Esophagus (tissue), 2 donors: ENCODE measurements around the gene CHIT1. TPM values are rescaled to one million over a fixed set of nuclear protein-coding genes. Genes with fewer than 3 reads are reported as not detected.

Experiments
- H3K27ac ChIP-seq, 2 donors: one replicate each; pipeline ENCODE4 v1.5.1; 2013; ENCODE audit warnings: low read depth in 2 of 2, mild to moderate bottlenecking in 2 of 2, inconsistent platforms in 1 of 2, low read length in 1 of 2, moderate library complexity in 1 of 2
- H3K27me3 ChIP-seq, 2 donors: one replicate each; pipeline ENCODE4 v1.6.1; 2013; ENCODE audit warnings: low read length in 2 of 2, control low read depth in 1 of 2, mild to moderate bottlenecking in 1 of 2; ENCODE audit not compliant: insufficient read depth in 2 of 2, control insufficient read depth in 1 of 2
- H3K36me3 ChIP-seq, 2 donors: one replicate each; pipeline ENCODE4 v1.6.1; 2013; ENCODE audit warnings: low read length in 1 of 2; ENCODE audit not compliant: control insufficient read depth in 2 of 2, insufficient read depth in 2 of 2
- H3K4me1 ChIP-seq, 2 donors: one replicate each; pipeline ENCODE4 v1.6.1; 2013; ENCODE audit warnings: low read length in 1 of 2; ENCODE audit not compliant: control insufficient read depth in 2 of 2, insufficient read depth in 2 of 2
- H3K4me3 ChIP-seq, 2 donors: one replicate each; pipeline ENCODE4 v1.5.1; 2013; ENCODE audit warnings: low read length in 2 of 2, mild to moderate bottlenecking in 2 of 2, low read depth in 1 of 2, moderate library complexity in 1 of 2
- H3K9me3 ChIP-seq, 2 donors: one replicate each; pipeline ENCODE4 v1.6.1; 2013; ENCODE audit warnings: mild to moderate bottlenecking in 2 of 2, low read depth in 1 of 2, low read length in 1 of 2, moderate library complexity in 1 of 2; ENCODE audit not compliant: control insufficient read depth in 2 of 2, insufficient read depth in 1 of 2
- WGBS, 2 donors: extraction: QIAGEN DNeasy Blood & Tissue Kit; methylation state at CpG; one replicate each; pipeline ENCODE4 v1.1.7; 2013; 5-methylcytosine and 5-hydroxymethylcytosine counted together
- polyA plus RNA-seq, 2 donors: library from polyadenylated mRNA; stranded (reverse); fragments of 200-250 nt; gene quantifications; one replicate each; pipeline ENCODE4 v1.2.3, GENCODE V29; 2013
- donor health status: healthy with polysubstance abuse.
- donor health status: Bipolar disorder and iron deficiency.

CHIT1 gene
- polyA plus RNA-seq = under 1 TPM in 1 of 2 donors, not detected in 1; 0.01 TPM

DNA sequence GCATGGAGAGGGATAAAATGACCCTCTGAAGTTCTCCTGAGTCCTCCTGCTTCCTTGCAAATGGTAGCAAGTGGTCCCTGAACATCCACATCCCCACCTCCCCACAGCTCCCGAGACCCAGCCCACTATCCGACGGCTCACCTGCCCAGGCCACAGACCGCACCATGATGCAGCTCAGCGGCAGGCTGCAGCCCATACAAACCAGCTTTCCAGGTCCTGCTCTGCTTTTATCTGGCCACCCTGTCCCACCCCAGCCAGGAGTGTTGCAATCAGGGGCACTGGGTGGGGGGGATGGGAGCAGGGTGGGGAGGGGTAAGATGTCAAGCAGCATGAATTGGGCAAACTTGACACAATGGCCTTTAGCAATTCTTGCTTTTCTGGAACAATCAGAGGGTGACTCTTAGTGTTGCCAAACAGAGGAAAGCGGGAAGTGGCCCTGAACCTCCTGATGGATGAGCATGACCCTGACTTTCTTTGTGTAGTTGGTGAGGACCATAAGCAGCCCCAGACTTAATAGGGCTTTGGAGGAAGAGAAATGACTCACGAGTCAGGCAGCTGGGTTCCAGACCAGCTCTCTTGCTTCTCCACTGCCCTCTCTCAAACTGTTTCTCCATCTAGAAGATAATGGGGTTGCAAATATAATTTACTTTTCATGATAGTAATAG lies at the start of gene CHIT1:
Gene CHIT1, minus strand, starts transcription at position 203 of the 665 bp plus-strand sequence. Its CDS starts 37 bp downstream, at position 166.
- H3K27ac ChIP-seq = no peak within 1 kb of the TSS
- H3K27me3 ChIP-seq = no peaks in the 10 kb centered on the region
- no peaks in the 10 kb centered on the region for H3K9me3 ChIP-seq
- no peaks in the 10 kb centered on the region for H3K36me3 ChIP-seq
- H3K4me3 ChIP-seq = no peak within 1 kb of the TSS
- 89% methylated on average over 7 of the region's 7 CpGs for WGBS, 2 donors
- no peaks in the 10 kb centered on the region for H3K4me1 ChIP-seq

DNA sequence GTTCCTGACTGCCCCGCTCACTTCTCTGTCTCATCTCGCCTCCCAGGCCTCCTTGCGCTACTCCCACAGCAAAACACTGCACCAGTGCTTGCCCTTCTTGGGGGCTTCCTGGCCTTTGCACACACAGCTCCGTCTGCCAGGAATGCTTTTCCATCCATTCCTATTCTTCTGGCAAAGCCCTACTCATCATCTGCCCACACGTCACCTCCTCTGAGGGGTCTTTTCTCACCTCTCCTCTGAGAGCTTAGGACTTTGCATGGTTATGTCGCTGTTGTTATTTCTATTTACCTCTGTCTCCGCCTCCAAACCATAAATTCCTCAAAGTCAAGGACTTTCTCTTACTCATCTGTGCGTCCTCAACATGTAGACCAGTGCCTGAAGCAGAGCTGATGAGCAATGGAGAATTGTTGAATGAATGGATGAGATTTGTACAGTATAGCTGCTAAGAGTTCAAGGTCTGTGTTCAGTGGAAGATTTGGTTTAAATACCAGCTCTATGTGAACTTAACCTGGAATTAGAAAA lies 49.5 kb upstream of the CHIT1 start:
- peak overlapping the region; percentile 43 to 87 for H3K27ac ChIP-seq
- WGBS, 2 donors = 39 to 64% methylated on average over 8 of the region's 8 CpGs
- H3K9me3 ChIP-seq = no peaks in the 10 kb centered on the region
- H3K27me3 ChIP-seq = no peaks in the 10 kb centered on the region
- no peak overlapping the region for H3K4me3 ChIP-seq
- H3K36me3 ChIP-seq = no peaks in the 10 kb centered on the region
- H3K4me1 ChIP-seq = peaks cover 6 to 25% of the 10 kb centered on the region in 2 donors

DNA sequence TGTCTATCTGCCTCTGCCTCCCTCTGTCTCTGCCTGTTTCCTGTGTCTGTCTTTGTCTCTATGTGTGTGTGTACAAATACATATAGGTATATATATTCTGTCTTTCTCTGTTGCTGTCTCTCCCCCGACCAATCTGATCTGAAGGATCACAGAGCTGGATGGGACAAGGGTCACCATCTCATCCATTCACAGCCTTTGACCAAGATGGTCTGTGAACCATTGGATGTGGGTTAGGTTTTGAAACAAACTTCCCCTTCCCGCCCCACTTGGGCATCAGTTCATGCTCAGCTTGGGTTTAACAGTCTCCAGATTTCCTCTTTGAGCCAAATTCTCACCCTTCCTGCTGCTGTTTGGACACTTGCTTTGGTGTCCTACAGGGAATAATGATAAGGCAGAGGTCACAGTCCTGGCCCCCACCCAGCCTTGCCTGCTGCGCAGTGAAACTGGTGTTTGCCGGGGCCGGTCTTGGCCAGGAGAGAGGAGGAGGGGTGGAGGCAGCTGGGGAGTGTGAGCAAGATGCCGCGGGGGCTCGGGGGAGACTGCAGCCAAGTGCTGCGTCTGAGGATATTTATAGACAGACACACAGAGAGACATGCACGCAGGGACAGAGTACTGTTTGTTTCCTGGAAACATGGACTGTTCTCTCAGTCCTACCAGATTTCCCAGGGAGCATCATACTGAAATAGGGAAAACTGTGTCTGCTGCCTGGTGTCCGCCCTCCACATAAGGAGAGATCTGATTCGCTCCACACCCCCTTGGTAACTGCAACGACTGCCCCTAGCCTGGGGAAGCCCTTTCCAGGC lies 48.8 kb upstream of the CHIT1 start:
- peak overlapping the region; percentile 43 to 87 for H3K27ac ChIP-seq

DNA sequence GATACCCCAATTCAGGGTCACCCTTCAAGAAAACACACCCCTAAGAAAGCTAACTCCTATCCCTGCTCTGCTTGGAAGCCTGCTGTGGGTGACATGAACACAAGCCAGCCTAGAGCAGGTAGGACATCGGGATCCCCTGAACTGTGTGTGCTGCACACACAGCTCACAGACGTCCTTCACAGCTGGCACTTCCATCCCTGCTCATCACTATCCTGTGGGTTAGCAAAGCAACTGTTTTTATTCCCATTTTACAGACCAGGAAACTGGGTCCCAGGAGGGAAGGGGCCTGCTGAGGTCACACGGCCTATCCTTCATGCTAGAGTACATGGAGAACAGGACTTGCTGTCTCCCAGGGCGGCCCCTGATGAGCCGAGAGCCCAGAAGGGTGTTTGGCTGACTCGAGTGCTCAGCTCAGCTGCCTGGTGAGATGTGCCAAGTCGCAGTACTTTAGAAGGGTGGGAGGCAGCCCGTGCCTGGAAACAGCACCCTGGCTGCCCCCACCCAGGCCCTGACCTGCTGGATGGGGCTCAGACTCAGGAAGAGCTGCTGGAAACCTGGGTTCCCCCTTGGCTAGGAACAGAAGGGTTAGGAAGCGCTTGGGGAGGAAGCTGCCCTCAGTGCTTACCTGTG lies 47.6 kb upstream of the CHIT1 start:
- Histone ChIP-seq H3K27me3 (no peaks in the 10 kb centered on the region), H3K27ac (peak overlapping the region; percentile 47 to 87), H3K4me3 (no peak overlapping the region), H3K9me3 (no peaks in the 10 kb centered on the region), H3K4me1 (peaks cover 6 to 32% of the 10 kb centered on the region in 2 donors), H3K36me3 (no peaks in the 10 kb centered on the region)
- 77 to 79% methylated on average over 9 of the region's 9 CpGs for WGBS, 2 donors

More for the DNA sequence above, 48.8 kb upstream of the CHIT1 start:
- Histone ChIP-seq H3K4me3 (no peak overlapping the region), H3K36me3 (no peaks in the 10 kb centered on the region), H3K9me3 (no peaks in the 10 kb centered on the region), H3K27me3 (no peaks in the 10 kb centered on the region), H3K4me1 (peaks cover 6 to 32% of the 10 kb centered on the region in 2 donors)
- WGBS, 2 donors = 16 to 18% methylated on average over 13 of the region's 13 CpGs

DNA sequence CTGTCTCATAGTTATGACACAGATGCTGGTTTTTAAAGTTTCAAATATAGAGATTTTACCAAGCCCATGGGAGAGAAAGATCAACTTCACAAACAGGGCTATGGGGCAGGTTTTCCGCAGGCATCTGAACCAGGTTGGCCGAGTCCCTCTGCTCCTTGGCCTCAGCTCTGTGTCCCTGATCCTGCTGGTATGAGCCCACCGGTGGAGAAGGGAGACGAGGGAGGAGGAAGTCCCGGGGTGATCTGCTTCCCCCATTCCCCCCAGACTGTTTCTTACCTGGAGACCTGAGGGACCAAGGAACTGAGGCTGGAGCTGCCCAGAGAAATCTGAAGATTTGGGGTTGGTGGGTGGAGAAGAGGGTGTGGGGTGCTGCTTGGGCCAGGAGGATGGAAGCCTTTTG lies 46.9 kb upstream of the CHIT1 start:
- Histone ChIP-seq H3K36me3 (no peaks in the 10 kb centered on the region), H3K27me3 (no peaks in the 10 kb centered on the region), H3K27ac (peak overlapping the region; percentile 47 to 87), H3K9me3 (no peaks in the 10 kb centered on the region), H3K4me3 (no peak overlapping the region), H3K4me1 (peaks cover 6 to 32% of the 10 kb centered on the region in 2 donors)
- 84 to 93% methylated on average over 5 of the region's 5 CpGs for WGBS, 2 donors

DNA sequence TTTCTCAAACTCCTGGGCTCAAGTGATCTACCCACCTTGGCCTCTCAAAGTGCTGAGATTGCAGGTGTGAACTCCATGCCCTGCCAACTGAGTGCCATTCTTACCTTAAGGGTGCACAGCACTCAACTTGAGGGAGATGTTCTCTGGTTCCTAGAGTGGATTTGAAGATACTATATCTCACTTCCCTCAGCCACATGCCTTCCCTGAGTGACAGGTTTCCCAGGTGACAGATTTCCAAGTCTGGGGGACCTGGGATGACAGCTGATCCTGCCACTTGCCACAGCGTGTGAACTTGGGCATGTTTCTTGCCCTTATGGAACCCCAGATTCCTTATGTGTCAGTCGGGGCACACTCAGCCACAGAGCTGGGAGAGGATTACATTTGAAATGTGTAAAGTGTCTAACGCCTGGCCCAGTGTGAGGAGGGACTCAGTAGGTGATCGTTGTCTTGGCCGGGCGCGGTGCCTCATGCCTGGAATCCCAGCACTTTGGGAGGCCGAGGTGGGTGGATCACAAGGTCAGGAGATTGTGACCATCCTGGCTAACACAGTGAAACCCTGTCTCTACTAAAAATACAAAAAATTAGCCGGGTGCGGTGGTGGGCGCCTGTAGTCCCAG lies 46.3 kb upstream of the CHIT1 start:
- no peak overlapping the region for H3K4me3 ChIP-seq
- H3K27ac ChIP-seq = peak overlapping the region; percentile 36 to 98
- H3K4me1 ChIP-seq = peaks cover 6 to 29% of the 10 kb centered on the region in 2 donors
- H3K9me3 ChIP-seq = no peaks in the 10 kb centered on the region
- WGBS, 2 donors = 89 to 93% methylated on average over 11 of the region's 11 CpGs
- no peaks in the 10 kb centered on the region for H3K27me3 ChIP-seq
- H3K36me3 ChIP-seq = no peaks in the 10 kb centered on the region

DNA sequence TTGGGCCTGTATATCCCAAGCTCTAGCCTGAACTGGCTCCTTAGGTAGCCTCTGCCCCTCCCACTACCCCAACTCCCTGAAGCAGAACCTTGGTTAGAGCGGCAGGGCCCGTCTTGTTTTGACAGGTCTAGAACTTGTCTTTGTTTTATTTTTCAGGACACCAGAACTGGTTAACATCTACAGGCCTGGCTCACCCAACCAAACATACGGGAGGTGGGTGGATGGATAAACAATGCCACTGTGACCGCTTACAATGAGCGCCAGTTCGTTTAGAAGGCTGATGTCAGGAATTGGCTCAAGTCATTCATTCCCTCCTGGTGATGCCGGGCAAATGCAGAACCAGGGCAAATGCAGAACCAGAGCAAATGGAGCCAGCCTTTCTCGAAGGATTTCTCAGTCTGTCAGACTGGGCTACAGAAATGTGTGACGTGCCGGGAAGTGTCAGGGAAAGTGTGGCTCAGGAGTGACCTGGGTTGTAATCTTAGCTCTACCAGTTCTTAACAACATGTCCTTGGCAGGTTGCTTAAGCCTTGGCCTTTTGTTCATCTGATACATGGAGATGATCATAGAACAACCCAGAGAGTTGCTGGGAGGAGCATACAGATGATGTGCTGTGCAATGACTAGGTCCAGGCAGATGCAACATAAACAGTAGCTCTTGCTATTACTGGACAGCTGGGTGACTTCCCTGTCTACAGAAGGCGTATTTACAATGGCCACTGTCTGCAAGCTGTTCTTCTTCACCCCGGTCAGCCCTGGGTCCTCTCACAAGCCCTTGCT lies 45.3 kb upstream of the CHIT1 start:
- peaks cover 6 to 29% of the 10 kb centered on the region in 2 donors for H3K4me1 ChIP-seq
- H3K4me3 ChIP-seq = no peak overlapping the region
- WGBS, 2 donors = 41 to 53% methylated on average over 12 of the region's 12 CpGs
- peak overlapping the region; percentile 87 to 98 for H3K27ac ChIP-seq
- no peaks in the 10 kb centered on the region for H3K9me3 ChIP-seq
- no peaks in the 10 kb centered on the region for H3K36me3 ChIP-seq
- H3K27me3 ChIP-seq = no peaks in the 10 kb centered on the region

DNA sequence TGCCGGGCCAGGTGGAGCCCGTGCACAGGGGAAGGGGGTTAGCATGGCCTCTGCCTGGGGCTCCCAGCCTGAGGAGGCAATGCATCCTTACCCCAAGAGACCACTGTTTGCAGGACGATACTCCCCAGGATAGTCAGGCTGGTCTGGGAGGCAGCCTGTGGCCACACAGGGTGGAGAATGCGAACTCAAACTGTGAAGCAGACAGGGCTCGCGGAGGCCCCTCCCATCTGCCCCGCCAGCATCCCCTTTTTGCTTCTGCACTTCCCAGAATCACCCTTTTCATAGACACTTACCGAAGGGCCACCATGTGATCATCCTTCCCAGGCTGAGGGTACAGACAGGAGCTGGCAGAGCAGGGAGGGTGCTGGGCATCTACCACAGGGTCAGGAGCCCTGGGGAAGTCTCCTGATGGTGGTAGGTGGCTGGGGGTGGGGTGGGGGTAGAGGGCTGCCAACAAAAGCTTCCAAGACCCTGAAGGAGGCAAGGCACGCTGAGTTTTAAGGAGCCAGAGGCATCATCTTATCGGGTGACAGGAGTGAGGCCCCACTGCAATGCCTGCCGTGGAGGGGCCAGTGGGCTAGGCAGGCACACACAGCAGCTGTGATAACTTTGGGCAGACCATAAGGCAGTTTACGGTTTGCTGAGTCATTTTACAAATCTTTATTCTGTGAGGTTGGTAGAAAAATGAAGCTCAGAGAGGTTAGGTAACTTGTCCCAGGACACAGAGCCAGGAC lies 44.6 kb upstream of the CHIT1 start:
- H3K4me3 ChIP-seq = no peak overlapping the region
- WGBS, 2 donors = 63 to 65% methylated on average over 12 of the region's 12 CpGs
- H3K4me1 ChIP-seq = peaks cover 6 to 29% of the 10 kb centered on the region in 2 donors
- H3K27me3 ChIP-seq = no peaks in the 10 kb centered on the region
- no peaks in the 10 kb centered on the region for H3K36me3 ChIP-seq
- peak overlapping the region; percentile 87 to 98 for H3K27ac ChIP-seq
- no peaks in the 10 kb centered on the region for H3K9me3 ChIP-seq
